ENCODE data around the gene SPECC1L. TPM values are rescaled to one million over a fixed set of nuclear protein-coding genes. Genes with fewer than 3 reads are reported as not detected.

Gene SPECC1L
- total RNA-seq, 1 donor from 2014 or later = 173 TPM

DNA sequence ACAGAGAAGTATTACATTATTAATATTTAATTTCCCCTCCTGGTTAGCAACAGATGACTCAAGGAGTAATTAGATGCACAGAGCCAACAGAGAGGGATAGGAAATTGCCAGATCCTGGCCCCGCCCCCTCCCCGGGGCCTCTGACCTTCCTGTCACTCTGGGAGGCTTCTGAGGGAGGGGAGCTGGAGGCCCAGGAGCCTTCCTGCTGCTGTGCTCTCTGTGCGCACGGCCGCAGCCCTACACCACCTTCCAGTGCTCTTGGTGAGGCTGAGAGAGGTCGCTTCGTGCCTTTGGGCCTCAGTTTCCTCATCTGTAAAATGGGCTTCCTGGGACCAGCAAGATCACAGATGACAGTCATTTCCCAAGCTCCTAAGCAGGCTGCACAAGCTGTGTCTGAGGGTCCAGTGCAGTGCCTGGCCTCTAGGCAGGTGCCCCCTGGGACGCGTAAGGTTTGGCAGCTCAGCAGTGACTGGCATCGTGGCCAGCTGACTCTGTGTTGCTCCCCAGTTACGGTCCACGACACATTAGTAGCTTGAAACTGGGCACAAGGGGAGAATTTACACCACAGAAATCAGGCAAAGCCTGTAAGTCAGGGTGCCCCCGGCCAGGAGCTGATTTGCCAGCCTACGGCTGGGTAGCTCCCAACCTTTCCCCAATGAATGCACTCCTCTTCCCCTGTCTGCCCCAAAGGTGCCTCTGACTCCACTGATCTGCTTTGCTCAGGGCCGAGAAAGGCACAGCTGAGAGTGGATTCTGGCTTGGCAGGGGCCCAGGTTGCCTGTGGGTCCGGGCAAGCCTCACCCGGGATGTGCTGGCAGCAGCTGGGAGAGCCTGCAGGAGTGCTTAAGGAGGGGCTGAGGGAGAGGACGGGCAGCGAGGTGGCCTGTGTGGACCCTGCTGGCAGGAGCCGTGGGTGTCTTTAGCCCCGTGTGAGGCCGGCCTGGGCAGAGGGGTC lies 159.1 kb downstream of the SPECC1L start:
- peaks cover 7% of the 10 kb centered on the region for H3K36me3 Mint-ChIP-seq (ENCODE audit: unreplicated experiment)
- DNase-seq = peak; percentile 80
- TF ChIP-seq CTCF (IDR thresholded peaks at IDR 0.05; ENCODE audit: partially characterized antibody, unreplicated experiment) = no peak
- H3K4me1 Mint-ChIP-seq (ENCODE audit: low read depth, unreplicated experiment) = peaks cover 24% of the 10 kb centered on the region
- H3K4me3 Mint-ChIP-seq (ENCODE audit: unreplicated experiment) = peak overlapping the region; percentile 30
- peaks cover 17% of the 10 kb centered on the region for H3K9me3 Mint-ChIP-seq (ENCODE audit: unreplicated experiment)
- H3K27me3 Mint-ChIP-seq (ENCODE audit: unreplicated experiment) = peaks cover 25% of the 10 kb centered on the region
- peak overlapping the region; percentile 92 for H3K27ac Mint-ChIP-seq (ENCODE audit: unreplicated experiment)

GRCh38 chr22:24430431-24431308 lies 160.0 kb downstream of the SPECC1L start:
- H3K27me3 Mint-ChIP-seq (ENCODE audit: unreplicated experiment) = peaks cover 21% of the 10 kb centered on the region
- peaks cover 15% of the 10 kb centered on the region for H3K9me3 Mint-ChIP-seq (ENCODE audit: unreplicated experiment)
- peaks cover 5% of the 10 kb centered on the region for H3K36me3 Mint-ChIP-seq (ENCODE audit: unreplicated experiment)
- H3K4me3 Mint-ChIP-seq (ENCODE audit: unreplicated experiment) = no peak overlapping the region
- H3K27ac Mint-ChIP-seq (ENCODE audit: unreplicated experiment) = no peak overlapping the region
- TF ChIP-seq CTCF (IDR thresholded peaks at IDR 0.05; ENCODE audit: partially characterized antibody, unreplicated experiment) = no peak
- H3K4me1 Mint-ChIP-seq (ENCODE audit: low read depth, unreplicated experiment) = peaks cover 24% of the 10 kb centered on the region
- DNase-seq = peak; percentile 9

GRCh38 chr22:24431309-24432034 lies 160.8 kb downstream of the SPECC1L start:
- H3K4me1 Mint-ChIP-seq (ENCODE audit: low read depth, unreplicated experiment) = peaks cover 24% of the 10 kb centered on the region
- TF ChIP-seq CTCF (IDR thresholded peaks at IDR 0.05; ENCODE audit: partially characterized antibody, unreplicated experiment) = no peak
- peaks cover 15% of the 10 kb centered on the region for H3K27me3 Mint-ChIP-seq (ENCODE audit: unreplicated experiment)
- H3K4me3 Mint-ChIP-seq (ENCODE audit: unreplicated experiment) = no peak overlapping the region
- DNase-seq = no peak
- H3K9me3 Mint-ChIP-seq (ENCODE audit: unreplicated experiment) = peaks cover 11% of the 10 kb centered on the region
- no peaks in the 10 kb centered on the region for H3K36me3 Mint-ChIP-seq (ENCODE audit: unreplicated experiment)
- H3K27ac Mint-ChIP-seq (ENCODE audit: unreplicated experiment) = no peak overlapping the region

- peaks cover 24% of the 10 kb centered on the region for H3K4me1 Mint-ChIP-seq (ENCODE audit: low read depth, unreplicated experiment)
- TF ChIP-seq CTCF (IDR thresholded peaks at IDR 0.05; ENCODE audit: partially characterized antibody, unreplicated experiment) = no peak
- DNase-seq = no peak
- peaks cover 17% of the 10 kb centered on the region for H3K27me3 Mint-ChIP-seq (ENCODE audit: unreplicated experiment)
- peaks cover 11% of the 10 kb centered on the region for H3K9me3 Mint-ChIP-seq (ENCODE audit: unreplicated experiment)
- no peak overlapping the region for H3K4me3 Mint-ChIP-seq (ENCODE audit: unreplicated experiment)
- H3K36me3 Mint-ChIP-seq (ENCODE audit: unreplicated experiment) = no peaks in the 10 kb centered on the region
- H3K27ac Mint-ChIP-seq (ENCODE audit: unreplicated experiment) = no peak overlapping the region
Observed at GRCh38 chr22:24432059-24432853, 161.6 kb downstream of the SPECC1L start.

Measured in glutamatergic neuron (in vitro differentiated cells).